GM12872 (cell line): ENCODE results near the gene SSBP4.

Experiments
- TF ChIP-seq, protein P1 (sequence below): IDR thresholded peaks from 3 replicates; pipeline ENCODE4 v1.5.1; 2011; ENCODE audit warnings: low read depth, mild to moderate bottlenecking, low read length, moderate library complexity; ENCODE audit not compliant: insufficient read depth

SSBP4 gene

GRCh38 chr19:18397242-18398202 lies 21.7 kb upstream of the SSBP4 start, which contains the start of gene LRRC25:
TSS of gene LRRC25 (minus strand) at chr19:18397622. CDS start at chr19:18396963, 659 bp downstream.
- TF ChIP-seq, protein P1, sequence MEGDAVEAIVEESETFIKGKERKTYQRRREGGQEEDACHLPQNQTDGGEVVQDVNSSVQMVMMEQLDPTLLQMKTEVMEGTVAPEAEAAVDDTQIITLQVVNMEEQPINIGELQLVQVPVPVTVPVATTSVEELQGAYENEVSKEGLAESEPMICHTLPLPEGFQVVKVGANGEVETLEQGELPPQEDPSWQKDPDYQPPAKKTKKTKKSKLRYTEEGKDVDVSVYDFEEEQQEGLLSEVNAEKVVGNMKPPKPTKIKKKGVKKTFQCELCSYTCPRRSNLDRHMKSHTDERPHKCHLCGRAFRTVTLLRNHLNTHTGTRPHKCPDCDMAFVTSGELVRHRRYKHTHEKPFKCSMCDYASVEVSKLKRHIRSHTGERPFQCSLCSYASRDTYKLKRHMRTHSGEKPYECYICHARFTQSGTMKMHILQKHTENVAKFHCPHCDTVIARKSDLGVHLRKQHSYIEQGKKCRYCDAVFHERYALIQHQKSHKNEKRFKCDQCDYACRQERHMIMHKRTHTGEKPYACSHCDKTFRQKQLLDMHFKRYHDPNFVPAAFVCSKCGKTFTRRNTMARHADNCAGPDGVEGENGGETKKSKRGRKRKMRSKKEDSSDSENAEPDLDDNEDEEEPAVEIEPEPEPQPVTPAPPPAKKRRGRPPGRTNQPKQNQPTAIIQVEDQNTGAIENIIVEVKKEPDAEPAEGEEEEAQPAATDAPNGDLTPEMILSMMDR = no peak

DNA sequence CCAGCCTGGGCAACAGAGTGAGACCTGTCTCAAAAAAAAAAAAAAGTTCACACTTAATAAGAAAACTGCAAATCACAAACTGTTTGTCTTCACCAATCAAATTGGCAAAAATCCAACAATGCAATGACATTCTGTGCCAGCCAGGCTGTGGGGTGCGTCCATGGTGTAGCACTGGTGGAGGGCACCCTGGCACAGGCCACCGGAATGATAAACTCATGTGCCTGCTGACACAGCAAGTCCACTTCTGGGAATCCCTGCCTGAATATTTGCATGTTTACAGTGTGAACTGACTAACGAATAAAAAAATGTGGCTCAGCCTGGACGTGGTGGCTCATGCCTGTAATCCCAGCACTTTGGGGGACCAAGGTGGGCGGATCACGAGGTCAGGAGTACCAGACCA lies 20.2 kb upstream of the SSBP4 start:
- TF ChIP-seq, protein P1 = no peak

DNA sequence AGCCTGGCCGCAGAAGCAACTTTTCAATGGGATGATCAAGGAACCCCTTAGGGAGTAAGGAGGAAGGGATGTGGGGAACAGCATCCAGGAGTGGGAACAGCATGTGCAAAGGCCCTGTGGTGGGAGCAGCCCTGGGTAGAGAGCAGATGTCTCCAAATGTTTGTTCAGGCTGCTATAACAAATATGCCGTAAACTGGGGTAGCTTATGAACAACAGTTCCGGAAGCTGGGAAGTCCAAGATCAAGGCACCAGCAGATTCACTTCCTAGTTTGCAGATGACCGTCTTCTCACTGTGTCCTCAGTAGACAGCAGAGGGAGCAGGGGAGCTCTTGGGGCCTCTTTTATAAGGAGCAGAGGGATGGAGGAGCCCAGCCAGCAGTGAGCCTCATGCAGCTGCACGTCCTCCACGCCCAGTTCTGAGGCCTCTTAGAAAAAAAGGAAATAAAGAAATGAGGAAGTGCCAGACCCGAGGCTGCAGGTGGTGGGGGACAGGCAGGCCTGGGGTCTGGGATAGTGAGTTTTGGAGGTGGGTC lies 17.6 kb upstream of the SSBP4 start:
- TF ChIP-seq, protein P1 = peak; percentile 66

DNA sequence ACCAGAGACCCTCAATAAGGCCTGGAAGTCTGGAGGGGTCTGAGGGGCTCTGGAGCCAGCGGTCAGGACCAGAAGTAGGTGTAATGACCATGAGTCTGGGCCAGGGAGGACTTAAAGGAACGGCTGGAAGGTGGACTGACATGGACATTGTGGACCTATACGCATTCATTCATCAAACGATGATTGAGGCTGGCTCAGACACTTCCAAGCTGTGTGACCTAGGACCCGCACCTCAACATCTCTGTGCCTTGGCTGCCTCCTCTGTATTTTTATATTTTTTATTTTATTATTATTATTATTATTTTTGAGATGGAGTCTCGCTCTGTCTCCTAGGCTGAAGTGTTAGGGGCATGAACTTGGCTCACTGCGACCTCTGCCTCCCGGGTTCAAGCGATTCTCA lies 12.4 kb upstream of the SSBP4 start:
- TF ChIP-seq, protein P1 = no peak

DNA sequence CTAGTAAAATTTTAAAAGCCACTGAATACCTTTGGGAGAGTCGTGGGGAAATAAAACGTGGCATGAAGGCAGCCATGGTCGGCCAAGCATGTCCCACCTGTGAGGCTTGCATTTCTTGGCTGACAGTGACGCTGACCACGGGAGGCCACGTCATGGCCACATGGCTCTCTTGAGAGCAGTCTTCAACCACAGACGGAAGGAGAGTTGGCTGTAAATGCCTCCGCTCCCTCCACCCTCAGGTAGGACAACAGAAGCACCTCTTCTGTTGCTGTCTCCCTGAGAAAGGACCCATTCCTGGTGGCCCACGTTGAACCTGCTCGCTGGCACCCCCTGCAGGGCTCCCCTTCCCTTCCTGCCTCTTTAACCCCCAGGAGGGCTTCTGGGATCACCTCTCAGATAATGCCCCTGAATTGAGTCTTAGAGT lies 11.1 kb upstream of the SSBP4 start:
- TF ChIP-seq, protein P1 = peak; percentile 79

- TF ChIP-seq, protein P1 = no peak
These were observed 6.5 kb upstream of the SSBP4 start for GRCh38 chr19:18412610-18413239.

- TF ChIP-seq, protein P1 = no peak
These were observed 4.6 kb upstream of the SSBP4 start for GRCh38 chr19:18414504-18415177.
